HL-60 (cell line): ENCODE data around the gene SRP54.

Source experiments
- CTCF ChIP-seq: IDR thresholded peaks from one replicate; pipeline ENCODE4 v1.5.1; 2011; ENCODE audit warnings: low read length, control low read depth, inconsistent platforms; ENCODE audit not compliant: insufficient read depth
- POLR2AphosphoS5 ChIP-seq: IDR thresholded peaks from 2 replicates; pipeline ENCODE4 v1.6.1; 2012; ENCODE audit warnings: low read depth
- SPI1 ChIP-seq: IDR thresholded peaks from 2 replicates; pipeline ENCODE4 v1.6.1; 2012; ENCODE audit warnings: low read depth, mild to moderate bottlenecking, borderline replicate concordance
- TF ChIP-seq, protein P1 (sequence below): IDR thresholded peaks from 2 replicates; pipeline ENCODE4 v1.6.1; 2012; ENCODE audit warnings: low read depth; ENCODE audit not compliant: insufficient replicate concordance

DNA sequence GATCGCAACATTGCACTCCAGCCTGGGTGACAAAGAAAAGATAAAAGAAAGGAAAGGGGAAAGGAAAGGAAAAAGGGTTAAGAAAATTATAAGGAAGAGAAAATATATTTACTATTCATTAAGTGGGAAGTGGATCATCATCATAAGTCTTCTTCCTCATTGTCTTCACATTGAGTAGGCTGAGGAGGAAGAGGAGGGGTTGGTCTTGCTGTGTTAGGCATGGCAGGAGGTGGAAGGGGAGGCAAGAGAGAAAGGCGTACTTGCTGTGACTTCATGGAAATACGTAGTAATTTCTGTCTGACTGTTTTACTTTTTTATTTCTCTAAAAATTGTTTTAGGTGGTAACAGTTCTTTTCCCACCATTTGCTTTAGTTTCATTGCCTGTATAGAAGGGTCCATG is 89.4 kb downstream of the SRP54 start:
- no peak for TF ChIP-seq POLR2AphosphoS5
- no peak for TF ChIP-seq CTCF
- TF ChIP-seq SPI1 = no peak
- TF ChIP-seq, protein P1, sequence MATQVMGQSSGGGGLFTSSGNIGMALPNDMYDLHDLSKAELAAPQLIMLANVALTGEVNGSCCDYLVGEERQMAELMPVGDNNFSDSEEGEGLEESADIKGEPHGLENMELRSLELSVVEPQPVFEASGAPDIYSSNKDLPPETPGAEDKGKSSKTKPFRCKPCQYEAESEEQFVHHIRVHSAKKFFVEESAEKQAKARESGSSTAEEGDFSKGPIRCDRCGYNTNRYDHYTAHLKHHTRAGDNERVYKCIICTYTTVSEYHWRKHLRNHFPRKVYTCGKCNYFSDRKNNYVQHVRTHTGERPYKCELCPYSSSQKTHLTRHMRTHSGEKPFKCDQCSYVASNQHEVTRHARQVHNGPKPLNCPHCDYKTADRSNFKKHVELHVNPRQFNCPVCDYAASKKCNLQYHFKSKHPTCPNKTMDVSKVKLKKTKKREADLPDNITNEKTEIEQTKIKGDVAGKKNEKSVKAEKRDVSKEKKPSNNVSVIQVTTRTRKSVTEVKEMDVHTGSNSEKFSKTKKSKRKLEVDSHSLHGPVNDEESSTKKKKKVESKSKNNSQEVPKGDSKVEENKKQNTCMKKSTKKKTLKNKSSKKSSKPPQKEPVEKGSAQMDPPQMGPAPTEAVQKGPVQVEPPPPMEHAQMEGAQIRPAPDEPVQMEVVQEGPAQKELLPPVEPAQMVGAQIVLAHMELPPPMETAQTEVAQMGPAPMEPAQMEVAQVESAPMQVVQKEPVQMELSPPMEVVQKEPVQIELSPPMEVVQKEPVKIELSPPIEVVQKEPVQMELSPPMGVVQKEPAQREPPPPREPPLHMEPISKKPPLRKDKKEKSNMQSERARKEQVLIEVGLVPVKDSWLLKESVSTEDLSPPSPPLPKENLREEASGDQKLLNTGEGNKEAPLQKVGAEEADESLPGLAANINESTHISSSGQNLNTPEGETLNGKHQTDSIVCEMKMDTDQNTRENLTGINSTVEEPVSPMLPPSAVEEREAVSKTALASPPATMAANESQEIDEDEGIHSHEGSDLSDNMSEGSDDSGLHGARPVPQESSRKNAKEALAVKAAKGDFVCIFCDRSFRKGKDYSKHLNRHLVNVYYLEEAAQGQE = no peak
